Measurements from ENCODE around the gene TLN1.

DNA sequence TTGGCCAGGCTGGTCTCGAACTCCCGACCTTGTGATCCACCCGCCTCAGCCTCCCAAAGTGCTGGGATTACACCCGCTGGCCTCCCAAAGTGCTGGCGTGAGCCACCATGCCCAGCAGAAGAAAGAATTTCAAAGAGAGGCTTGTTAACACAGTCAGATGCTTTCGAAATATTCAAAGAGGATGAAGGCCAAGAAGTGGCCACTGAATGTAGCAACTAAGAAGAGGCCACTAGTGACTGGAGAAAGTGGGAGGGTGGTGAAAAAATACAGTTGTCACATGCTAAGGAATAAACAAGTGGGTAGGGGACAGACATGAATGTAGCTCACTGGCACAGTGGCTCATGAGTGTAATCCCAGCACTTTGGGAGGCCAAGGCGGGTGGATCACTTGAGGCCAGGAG, 29.3 kb downstream of the TLN1 start:
- TF ChIP-seq, protein P1, sequence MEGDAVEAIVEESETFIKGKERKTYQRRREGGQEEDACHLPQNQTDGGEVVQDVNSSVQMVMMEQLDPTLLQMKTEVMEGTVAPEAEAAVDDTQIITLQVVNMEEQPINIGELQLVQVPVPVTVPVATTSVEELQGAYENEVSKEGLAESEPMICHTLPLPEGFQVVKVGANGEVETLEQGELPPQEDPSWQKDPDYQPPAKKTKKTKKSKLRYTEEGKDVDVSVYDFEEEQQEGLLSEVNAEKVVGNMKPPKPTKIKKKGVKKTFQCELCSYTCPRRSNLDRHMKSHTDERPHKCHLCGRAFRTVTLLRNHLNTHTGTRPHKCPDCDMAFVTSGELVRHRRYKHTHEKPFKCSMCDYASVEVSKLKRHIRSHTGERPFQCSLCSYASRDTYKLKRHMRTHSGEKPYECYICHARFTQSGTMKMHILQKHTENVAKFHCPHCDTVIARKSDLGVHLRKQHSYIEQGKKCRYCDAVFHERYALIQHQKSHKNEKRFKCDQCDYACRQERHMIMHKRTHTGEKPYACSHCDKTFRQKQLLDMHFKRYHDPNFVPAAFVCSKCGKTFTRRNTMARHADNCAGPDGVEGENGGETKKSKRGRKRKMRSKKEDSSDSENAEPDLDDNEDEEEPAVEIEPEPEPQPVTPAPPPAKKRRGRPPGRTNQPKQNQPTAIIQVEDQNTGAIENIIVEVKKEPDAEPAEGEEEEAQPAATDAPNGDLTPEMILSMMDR (IDR thresholded peaks at IDR 0.05) = no peak
- no peak for TF ChIP-seq EZH2 (IDR thresholded peaks at IDR 0.05; ENCODE audit: borderline replicate concordance, insufficient read depth, low read depth, low read length, poor library complexity, severe bottlenecking)
